HG02588 (cell line): Measurements from ENCODE around the gene SLIT3.

Source experiments
- ATAC-seq: cut with Tn5 transposase; IDR thresholded peaks from one replicate; pipeline ENCODE4 v1.9.1; 2021; ENCODE audit warnings: mild to moderate bottlenecking, moderate library complexity; ENCODE audit not compliant: unreplicated experiment

The SLIT3 gene

GRCh38 chr5:168943091-168943884, 357.7 kb downstream of the SLIT3 start:
- no peak for ATAC-seq

GRCh38 chr5:168941901-168942300, 359.0 kb downstream of the SLIT3 start:
- ATAC-seq: no peak

GRCh38 chr5:168940712-168941111, 360.2 kb downstream of the SLIT3 start:
- ATAC-seq: no peak

- ATAC-seq: no peak
Measured at GRCh38 chr5:168939887-168940544, 360.9 kb downstream of the SLIT3 start.

GRCh38 chr5:168939156-168939800, 361.7 kb downstream of the SLIT3 start:
- ATAC-seq: no peak

GRCh38 chr5:168936511-168936910, 364.4 kb downstream of the SLIT3 start:
- no peak for ATAC-seq

GRCh38 chr5:168935183-168935582, 365.8 kb downstream of the SLIT3 start:
- ATAC-seq: no peak

GRCh38 chr5:168934169-168934568, 366.8 kb downstream of the SLIT3 start:
- ATAC-seq: no peak

GRCh38 chr5:168932400-168933189, 368.3 kb downstream of the SLIT3 start:
- ATAC-seq: no peak

GRCh38 chr5:168931638-168932345, 369.1 kb downstream of the SLIT3 start:
- ATAC-seq: no peak

GRCh38 chr5:168929656-168930055, 371.3 kb downstream of the SLIT3 start:
- no peak for ATAC-seq

- no peak for ATAC-seq
Measured at GRCh38 chr5:168925160-168925559, 375.8 kb downstream of the SLIT3 start.

GRCh38 chr5:168921147-168921866, 379.6 kb downstream of the SLIT3 start:
- no peak for ATAC-seq

GRCh38 chr5:168920019-168920810, 380.7 kb downstream of the SLIT3 start:
- no peak for ATAC-seq

- ATAC-seq: no peak
Measured at GRCh38 chr5:168917947-168918600, 382.9 kb downstream of the SLIT3 start.

GRCh38 chr5:168916852-168917251, 384.1 kb downstream of the SLIT3 start:
- no peak for ATAC-seq

- ATAC-seq: no peak
Measured at GRCh38 chr5:168916266-168916665, 384.7 kb downstream of the SLIT3 start.

- ATAC-seq: no peak
Measured at GRCh38 chr5:168914491-168914890, 386.4 kb downstream of the SLIT3 start.

GRCh38 chr5:168910874-168911273, 390.1 kb downstream of the SLIT3 start:
- no peak for ATAC-seq
